HG03469 (cell line): ENCODE results near the gene EXT2.

Source experiments
- ATAC-seq: cut with Tn5 transposase; IDR thresholded peaks from one replicate; pipeline ENCODE4 v1.9.1; 2021; ENCODE audit warnings: mild to moderate bottlenecking, moderate library complexity, moderate number of reproducible peaks; ENCODE audit not compliant: unreplicated experiment

EXT2 gene

DNA sequence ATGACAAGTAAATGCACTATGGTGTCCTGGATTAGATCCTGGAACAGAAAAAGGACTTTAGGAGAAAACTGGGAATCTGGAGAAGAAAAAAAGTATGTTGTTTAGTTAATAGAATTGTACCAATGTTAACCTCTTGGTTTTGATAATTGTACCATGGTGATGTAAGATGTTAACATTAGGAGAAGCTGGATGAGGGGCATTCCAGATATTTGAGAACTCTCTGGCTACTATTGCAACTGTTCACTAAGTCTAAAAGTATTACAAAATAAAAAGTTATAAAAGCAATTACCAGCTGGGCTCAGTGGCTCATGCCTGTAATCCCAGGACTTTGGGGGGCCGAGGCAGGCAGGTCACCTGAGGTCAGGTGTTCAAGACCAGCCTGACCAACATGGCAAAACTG is 66.5 kb downstream of the EXT2 start:
- no peak for ATAC-seq

GRCh38 chr11:44162662-44163061 is 67.2 kb downstream of the EXT2 start:
- ATAC-seq, result no peak

GRCh38 chr11:44165432-44165831 is 70.0 kb downstream of the EXT2 start:
- no peak for ATAC-seq

GRCh38 chr11:44167046-44167445 is 71.6 kb downstream of the EXT2 start:
- ATAC-seq, result no peak

GRCh38 chr11:44171518-44171917 is 76.0 kb downstream of the EXT2 start:
- ATAC-seq, result no peak

DNA sequence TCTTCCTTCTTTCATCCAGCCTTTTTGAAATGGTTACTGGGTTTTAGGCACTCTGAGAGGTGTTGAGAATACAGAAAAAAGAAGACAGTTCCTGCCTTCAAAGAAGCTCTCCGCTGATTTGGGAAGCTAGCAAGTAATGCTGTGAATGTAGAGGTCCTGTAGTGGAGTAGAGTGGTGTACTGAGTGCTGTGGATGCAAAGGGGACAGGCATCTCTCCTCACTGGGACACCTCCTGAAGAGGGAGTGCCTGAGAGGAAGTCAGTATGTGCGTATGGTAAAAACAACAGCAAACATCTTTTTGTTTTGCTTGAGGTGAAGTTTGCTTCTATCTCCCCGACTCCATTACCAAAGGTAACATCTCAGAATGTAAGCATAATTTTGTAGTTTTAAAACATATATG is 77.5 kb downstream of the EXT2 start:
- no peak for ATAC-seq

GRCh38 chr11:44174842-44175241 is 79.4 kb downstream of the EXT2 start:
- ATAC-seq, result no peak

- no peak for ATAC-seq
These were observed 81.2 kb downstream of the EXT2 start for GRCh38 chr11:44176546-44177213.

GRCh38 chr11:44177905-44178304 is 82.4 kb downstream of the EXT2 start:
- ATAC-seq, result no peak

DNA sequence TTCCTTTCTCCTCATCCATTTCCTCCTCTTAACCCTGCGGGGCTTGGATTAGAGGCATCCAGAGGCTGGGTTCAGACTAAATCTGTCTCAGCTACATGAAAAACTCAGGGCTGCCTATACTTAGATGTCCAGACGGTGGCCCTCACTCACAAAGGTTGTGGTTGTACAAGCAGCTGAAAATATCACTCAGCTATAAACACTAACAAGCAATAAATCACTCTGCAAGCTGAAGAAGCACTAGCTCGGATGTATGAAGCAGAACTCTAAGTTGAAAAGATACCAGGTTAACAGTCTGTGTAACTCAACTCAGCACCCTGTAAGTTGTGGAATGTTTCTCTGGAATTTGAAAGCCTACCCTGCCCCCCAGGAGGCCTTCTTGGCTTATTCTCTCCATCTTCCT is 82.9 kb downstream of the EXT2 start:
- no peak for ATAC-seq

- ATAC-seq, result no peak
These were observed 83.7 kb downstream of the EXT2 start for GRCh38 chr11:44179173-44179572.

- ATAC-seq, result no peak
These were observed 84.6 kb downstream of the EXT2 start for GRCh38 chr11:44180107-44180506.

GRCh38 chr11:44185522-44185921 is 90.0 kb downstream of the EXT2 start:
- no peak for ATAC-seq

- no peak for ATAC-seq
These were observed 90.9 kb downstream of the EXT2 start for GRCh38 chr11:44186321-44186930.

DNA sequence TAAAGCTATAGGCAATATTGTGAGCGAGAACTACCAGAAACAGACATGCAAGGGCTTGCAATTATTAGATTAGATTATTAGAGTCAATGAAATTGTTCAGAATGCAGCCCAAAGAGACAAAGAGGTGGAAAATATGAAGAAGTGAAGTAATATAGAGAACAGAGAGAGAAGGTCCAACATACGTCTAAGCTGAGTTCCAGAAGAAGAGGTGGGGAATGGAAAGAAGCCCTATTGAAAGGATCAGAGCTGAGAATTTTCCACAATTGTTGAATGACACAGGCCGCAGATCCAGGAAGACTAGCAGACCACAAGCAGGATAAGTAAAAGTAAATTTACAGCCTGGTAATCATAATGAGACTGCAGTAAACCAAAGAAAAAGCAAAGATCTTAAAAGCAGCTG is 93.2 kb downstream of the EXT2 start:
- no peak for ATAC-seq

DNA sequence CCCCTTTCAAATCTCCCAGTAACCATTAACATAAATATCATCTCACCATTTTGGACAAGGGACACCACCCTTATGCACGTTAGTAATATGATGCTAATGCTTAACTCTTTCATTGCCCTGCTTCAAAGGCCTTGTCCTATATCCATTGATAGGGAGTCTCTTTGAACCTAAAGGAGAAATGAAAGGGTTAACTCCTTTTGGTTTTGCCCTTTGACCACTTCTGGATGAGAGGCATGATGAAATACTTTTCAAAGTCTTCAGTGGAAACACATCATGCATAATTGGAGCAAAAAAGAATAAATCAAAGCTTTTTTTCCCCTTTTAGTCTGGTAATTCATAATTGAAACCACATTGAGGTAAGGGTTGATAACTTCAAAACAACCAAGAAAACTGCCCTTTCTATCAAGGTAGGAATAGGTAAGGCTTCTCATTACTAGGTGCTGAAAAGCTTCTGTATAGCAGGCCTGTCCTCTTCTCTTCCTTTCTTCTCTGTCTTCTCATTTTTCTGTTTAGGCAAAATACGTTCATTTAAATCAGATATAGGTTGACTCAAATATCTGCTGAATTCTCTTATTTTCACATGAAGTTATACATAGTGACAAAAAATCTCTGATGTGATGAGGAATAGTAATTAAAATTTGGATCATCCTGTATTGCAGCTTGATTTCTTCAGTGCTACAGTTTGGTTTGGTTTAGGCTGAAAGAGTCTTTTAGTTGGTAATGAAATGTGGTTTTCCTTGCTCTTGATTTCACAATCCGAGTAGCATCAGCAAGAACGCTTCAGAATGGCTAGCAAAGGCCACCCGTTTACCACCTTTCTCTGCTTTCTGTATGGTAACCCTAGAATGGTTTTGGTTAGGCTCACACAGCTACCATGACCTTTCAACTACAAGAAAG is 94.8 kb downstream of the EXT2 start:
- no peak for ATAC-seq

- ATAC-seq, result no peak
These were observed 95.4 kb downstream of the EXT2 start for GRCh38 chr11:44190883-44191230.

DNA sequence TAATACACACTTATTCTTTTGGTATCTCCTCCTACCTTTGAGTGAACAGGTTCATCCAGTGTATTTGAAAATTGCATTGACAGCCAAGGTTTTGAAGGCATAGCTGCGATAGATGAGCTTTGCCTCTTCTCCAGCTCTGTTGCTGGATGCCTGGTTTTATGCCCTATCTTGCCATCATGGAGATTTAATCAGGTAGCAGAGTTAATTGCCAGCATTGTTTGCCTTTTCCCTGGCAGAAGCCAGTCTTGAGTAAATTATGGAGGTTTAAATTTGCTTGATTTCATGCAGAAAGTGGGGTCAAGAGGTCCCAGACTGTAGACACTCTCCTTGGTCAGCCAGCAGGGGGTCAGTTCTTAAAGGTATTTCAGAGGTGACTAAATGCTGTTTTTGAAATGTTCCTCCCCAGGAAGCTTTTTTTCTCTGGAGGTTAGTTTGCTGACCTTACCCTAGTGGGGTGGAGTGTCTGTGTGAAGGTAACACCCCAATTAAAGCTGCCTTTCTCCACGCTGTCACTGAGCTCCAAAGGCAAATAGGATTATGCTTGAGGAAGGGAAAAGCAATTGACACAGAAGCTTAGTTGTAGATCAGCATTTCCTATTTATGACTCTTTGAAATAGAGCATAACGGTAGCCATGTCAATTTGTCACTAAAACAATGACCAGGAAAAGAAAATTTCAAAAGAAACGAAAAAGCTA is 96.0 kb downstream of the EXT2 start:
- ATAC-seq, result no peak

- ATAC-seq, result no peak
These were observed 96.5 kb downstream of the EXT2 start for GRCh38 chr11:44192017-44192385.

DNA sequence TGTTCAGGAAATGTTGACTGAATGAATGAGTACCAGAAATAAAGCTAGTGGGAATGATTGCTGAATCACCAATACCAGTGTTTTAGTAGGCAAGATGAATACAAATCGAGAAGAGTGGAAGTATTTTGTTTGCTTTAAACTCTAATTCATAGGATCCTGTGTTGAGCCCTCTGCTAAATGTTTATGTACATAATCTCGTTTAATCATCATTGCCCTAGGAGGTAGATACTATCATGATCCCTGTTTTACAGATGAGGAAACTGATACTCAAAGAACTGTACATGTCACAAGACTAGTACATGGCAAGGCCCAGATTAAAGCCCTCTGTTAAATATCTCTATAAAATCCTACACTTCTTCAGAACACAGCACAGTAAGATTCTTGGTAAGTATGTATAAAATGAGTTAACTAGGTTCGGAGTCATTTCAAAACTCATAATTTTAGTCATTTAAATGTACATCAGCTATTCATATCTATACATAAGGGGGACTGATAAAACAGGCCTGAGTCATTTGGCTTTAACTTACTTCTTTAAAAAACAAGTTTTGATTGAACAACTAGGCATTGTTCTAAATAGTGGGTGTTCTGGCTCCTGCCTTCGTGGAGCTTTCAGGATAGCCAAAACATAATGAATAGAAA is 97.1 kb downstream of the EXT2 start:
- ATAC-seq, result no peak

- ATAC-seq, result no peak
These were observed 98.4 kb downstream of the EXT2 start for GRCh38 chr11:44193856-44194255.
